SU-DHL-6 (cell line): Measurements from ENCODE around the gene HEMK1.

ENCODE experiments used
- EZH2phosphoT487 ChIP-seq: fragments of 200-600 bp; sonication (generic), shearing (Covaris generic); conservative IDR thresholded peaks from 2 replicates; pipeline ENCODE4 v1.6.1; 2018; ENCODE audit warnings: mild to moderate bottlenecking, antibody characterized with exemption, low read length, moderate library complexity, mixed read lengths
- TF ChIP-seq, protein P1 (sequence below): fragments of 200-600 bp; sonication (generic); IDR thresholded peaks from one replicate; pipeline ENCODE4 v1.5.1; 2017; ENCODE audit warnings: antibody characterized with exemption, mild to moderate bottlenecking, low read length, moderate library complexity; ENCODE audit not compliant: insufficient read depth, poor library complexity, severe bottlenecking

DNA sequence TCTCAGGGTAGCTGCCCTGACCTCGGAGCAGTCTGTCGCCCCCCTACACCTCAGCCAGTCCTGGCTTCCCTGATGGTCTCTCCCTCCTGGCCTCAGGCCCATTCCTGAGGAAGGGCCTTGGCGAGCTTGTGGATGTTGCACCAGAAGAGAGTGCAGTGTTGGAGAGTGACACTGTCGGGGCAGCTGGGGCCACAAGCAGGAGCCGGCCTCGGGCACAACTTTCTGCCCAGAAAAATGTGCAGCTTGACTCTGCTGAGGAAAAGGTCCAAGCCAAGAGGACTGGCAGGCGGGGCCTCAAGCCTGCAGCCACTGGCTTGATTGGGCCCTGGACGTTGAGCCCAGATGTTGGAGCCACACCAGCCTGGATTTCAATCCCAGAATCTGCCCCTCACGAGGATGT lies 12.8 kb downstream of the HEMK1 start:
- TF ChIP-seq, protein P1, sequence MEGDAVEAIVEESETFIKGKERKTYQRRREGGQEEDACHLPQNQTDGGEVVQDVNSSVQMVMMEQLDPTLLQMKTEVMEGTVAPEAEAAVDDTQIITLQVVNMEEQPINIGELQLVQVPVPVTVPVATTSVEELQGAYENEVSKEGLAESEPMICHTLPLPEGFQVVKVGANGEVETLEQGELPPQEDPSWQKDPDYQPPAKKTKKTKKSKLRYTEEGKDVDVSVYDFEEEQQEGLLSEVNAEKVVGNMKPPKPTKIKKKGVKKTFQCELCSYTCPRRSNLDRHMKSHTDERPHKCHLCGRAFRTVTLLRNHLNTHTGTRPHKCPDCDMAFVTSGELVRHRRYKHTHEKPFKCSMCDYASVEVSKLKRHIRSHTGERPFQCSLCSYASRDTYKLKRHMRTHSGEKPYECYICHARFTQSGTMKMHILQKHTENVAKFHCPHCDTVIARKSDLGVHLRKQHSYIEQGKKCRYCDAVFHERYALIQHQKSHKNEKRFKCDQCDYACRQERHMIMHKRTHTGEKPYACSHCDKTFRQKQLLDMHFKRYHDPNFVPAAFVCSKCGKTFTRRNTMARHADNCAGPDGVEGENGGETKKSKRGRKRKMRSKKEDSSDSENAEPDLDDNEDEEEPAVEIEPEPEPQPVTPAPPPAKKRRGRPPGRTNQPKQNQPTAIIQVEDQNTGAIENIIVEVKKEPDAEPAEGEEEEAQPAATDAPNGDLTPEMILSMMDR, result no peak
- TF ChIP-seq EZH2phosphoT487, result no peak
